HEK293 (cell line): ENCODE results near the gene RNF7.

Source experiments
- CTCF ChIA-PET: fragments of 350-600 bp; formaldehyde crosslinking; extraction: SDS; loops from one replicate; lab custom pipeline; 2021; ENCODE audit warnings: antibody characterized with exemption; lab: Yijun Ruan, JAX
- POLR2A ChIA-PET: fragments of 300-600 bp; formaldehyde crosslinking; extraction: SDS; loops from one replicate; lab custom pipeline; 2020; ENCODE audit warnings: antibody characterized with exemption, inconsistent platforms; lab: Yijun Ruan, JAX
- H3K27ac ChIP-seq: fragments of 200-500 bp; sonication (Bioruptor generic); 2 replicates; pipeline ENCODE4 v1.5.1; 2014; ENCODE audit warnings: low read depth, low read length, control low read depth, inconsistent platforms; ENCODE audit errors: extremely low read depth
- H3K36me3 ChIP-seq, 2 experiments: fragments of 200-500 bp in 1 of 2; sonication (Bioruptor generic) in 1 of 2; 1 replicate in 1 of 2; 2 replicates in 1 of 2; pipeline ENCODE4 v1.5.1; 2014 to 2017; ENCODE audit warnings: inconsistent platforms in 2 of 2, low read length in 2 of 2; ENCODE audit not compliant: control insufficient read depth in 2 of 2, insufficient read depth in 1 of 2
- H3K4me1 ChIP-seq: fragments of 200-500 bp; sonication (Bioruptor generic); 2 replicates; pipeline ENCODE4 v1.5.1; 2014; ENCODE audit warnings: mild to moderate bottlenecking, low read length, inconsistent platforms; ENCODE audit not compliant: control insufficient read depth, insufficient read depth
- H3K4me3 ChIP-seq: 2 replicates; pipeline ENCODE4 v1.5.1; 2011; ENCODE audit warnings: low read depth, mild to moderate bottlenecking, control low read depth, low read length, moderate library complexity
- H3K9me3 ChIP-seq: fragments of 200-500 bp; sonication (Bioruptor generic); 2 replicates; pipeline ENCODE4 v1.5.1; 2014; ENCODE audit warnings: low read depth, low read length, inconsistent platforms; ENCODE audit not compliant: control insufficient read depth, insufficient read depth
- CTCF ChIP-seq: fragments of 450-650 bp; formaldehyde crosslinking; IDR thresholded peaks from 2 replicates; pipeline ENCODE4 v1.5.1; 2016; ENCODE audit warnings: missing biosample characterization, missing genetic modification characterization
- GLIS1 ChIP-seq: fragments of 450-650 bp; formaldehyde crosslinking; IDR thresholded peaks from 2 replicates; pipeline ENCODE4 v1.5.1; 2016; ENCODE audit warnings: missing biosample characterization, missing genetic modification characterization
- KLF1 ChIP-seq: fragments of 450-650 bp; formaldehyde crosslinking; IDR thresholded peaks from 2 replicates; pipeline ENCODE4 v1.5.1; 2016; ENCODE audit warnings: missing biosample characterization, missing genetic modification characterization
- OSR2 ChIP-seq: fragments of 450-650 bp; formaldehyde crosslinking; IDR thresholded peaks from 2 replicates; pipeline ENCODE4 v1.5.1; 2016; ENCODE audit warnings: missing biosample characterization, missing genetic modification characterization
- YY1 ChIP-seq: fragments of 450-650 bp; formaldehyde crosslinking; IDR thresholded peaks from 2 replicates; pipeline ENCODE4 v1.5.1; 2018; ENCODE audit warnings: missing biosample characterization, missing genetic modification characterization
- YY2 ChIP-seq: fragments of 450-650 bp; formaldehyde crosslinking; IDR thresholded peaks from 2 replicates; pipeline ENCODE4 v1.5.1; 2016; ENCODE audit warnings: missing biosample characterization, missing genetic modification characterization
- ZBTB21 ChIP-seq: fragments of 450-650 bp; formaldehyde crosslinking; IDR thresholded peaks from 2 replicates; pipeline ENCODE4 v1.5.1; 2017; ENCODE audit warnings: missing biosample characterization, missing genetic modification characterization
- ZBTB44 ChIP-seq: fragments of 450-650 bp; IDR thresholded peaks from 2 replicates; pipeline ENCODE4 v1.5.1; 2018; ENCODE audit warnings: missing biosample characterization, mild to moderate bottlenecking, missing genetic modification characterization
- ZBTB48 ChIP-seq: fragments of 450-650 bp; formaldehyde crosslinking; IDR thresholded peaks from 2 replicates; pipeline ENCODE4 v1.5.1; 2016; ENCODE audit warnings: missing biosample characterization, missing genetic modification characterization
- ZFP37 ChIP-seq: fragments of 450-650 bp; formaldehyde crosslinking; IDR thresholded peaks from 2 replicates; pipeline ENCODE4 v1.5.1; 2016; ENCODE audit warnings: missing biosample characterization, missing genetic modification characterization
- ZFP41 ChIP-seq: fragments of 450-650 bp; formaldehyde crosslinking; IDR thresholded peaks from 2 replicates; pipeline ENCODE4 v1.5.1; 2016; ENCODE audit warnings: missing biosample characterization, missing genetic modification characterization, borderline replicate concordance
- ZNF112 ChIP-seq: fragments of 450-650 bp; formaldehyde crosslinking; IDR thresholded peaks from 2 replicates; pipeline ENCODE4 v1.5.0; 2017; ENCODE audit warnings: missing biosample characterization, missing genetic modification characterization
- ZNF169 ChIP-seq: fragments of 450-650 bp; formaldehyde crosslinking; IDR thresholded peaks from 2 replicates; pipeline ENCODE4 v1.5.1; 2016; ENCODE audit warnings: missing biosample characterization, missing genetic modification characterization
- ZNF175 ChIP-seq: fragments of 450-650 bp; formaldehyde crosslinking; IDR thresholded peaks from 2 replicates; pipeline ENCODE4 v1.5.1; 2016; ENCODE audit warnings: missing biosample characterization, missing genetic modification characterization
- ZNF292 ChIP-seq: fragments of 450-650 bp; formaldehyde crosslinking; IDR thresholded peaks from 2 replicates; pipeline ENCODE4 v1.5.1; 2016; ENCODE audit warnings: low read depth, missing biosample characterization, missing genetic modification characterization, borderline replicate concordance
- ZNF311 ChIP-seq: fragments of 450-650 bp; formaldehyde crosslinking; IDR thresholded peaks from 2 replicates; pipeline ENCODE4 v1.5.1; 2017; ENCODE audit warnings: missing biosample characterization, missing genetic modification characterization, borderline replicate concordance
- ZNF341 ChIP-seq: fragments of 450-650 bp; formaldehyde crosslinking; IDR thresholded peaks from 2 replicates; pipeline ENCODE4; 2016; ENCODE audit warnings: low read depth, missing biosample characterization, missing genetic modification characterization
- ZNF350 ChIP-seq: fragments of 450-650 bp; formaldehyde crosslinking; IDR thresholded peaks from 2 replicates; pipeline ENCODE4 v1.5.0; 2017; ENCODE audit warnings: missing biosample characterization, mild to moderate bottlenecking, missing genetic modification characterization
- ZNF473 ChIP-seq: fragments of 450-650 bp; formaldehyde crosslinking; IDR thresholded peaks from 2 replicates; pipeline ENCODE4 v1.5.1; 2017; ENCODE audit warnings: missing biosample characterization, missing genetic modification characterization
- ZNF548 ChIP-seq: fragments of 450-650 bp; formaldehyde crosslinking; IDR thresholded peaks from 2 replicates; pipeline ENCODE4 v1.5.1; 2016; ENCODE audit warnings: missing biosample characterization, missing genetic modification characterization
- ZNF560 ChIP-seq: fragments of 450-650 bp; formaldehyde crosslinking; IDR thresholded peaks from 2 replicates; pipeline ENCODE4 v1.5.1; 2017; ENCODE audit warnings: missing biosample characterization, missing genetic modification characterization, borderline replicate concordance
- ZNF777 ChIP-seq: fragments of 450-650 bp; formaldehyde crosslinking; IDR thresholded peaks from 2 replicates; pipeline ENCODE4 v1.5.1; 2017; ENCODE audit warnings: missing biosample characterization, missing genetic modification characterization, borderline replicate concordance
- ZNF792 ChIP-seq: fragments of 450-650 bp; formaldehyde crosslinking; IDR thresholded peaks from 2 replicates; pipeline ENCODE4 v1.5.1; 2016; ENCODE audit warnings: missing biosample characterization, missing genetic modification characterization
- ZSCAN18 ChIP-seq: fragments of 450-650 bp; formaldehyde crosslinking; IDR thresholded peaks from 2 replicates; pipeline ENCODE4 v1.5.1; 2016; ENCODE audit warnings: missing biosample characterization, missing genetic modification characterization
- TF ChIP-seq, protein P1 (sequence below): fragments of 450-650 bp; formaldehyde crosslinking; IDR thresholded peaks from 2 replicates; pipeline ENCODE4 v1.5.1; 2017; ENCODE audit warnings: missing biosample characterization, missing genetic modification characterization
- TF ChIP-seq, protein P2 (sequence below): fragments of 450-650 bp; formaldehyde crosslinking; IDR thresholded peaks from 2 replicates; pipeline ENCODE4 v1.5.1; 2016; ENCODE audit warnings: missing biosample characterization, missing genetic modification characterization, borderline replicate concordance

The RNF7 gene

GRCh38 chr3:141735770-141736465, 2.2 kb upstream of the RNF7 start:
- CTCF ChIA-PET = interaction anchor here (0.7 kb wide), 1 partner anchor 210 kb away, joined by 3 read pairs; no protein-coding TSS in a partner anchor
- peaks cover 0 to 2% of the 10 kb centered on the region in 2 experiments; a peak in 1 of 3 replicates for H3K36me3 ChIP-seq
- H3K9me3 ChIP-seq = no peaks in the 10 kb centered on the region
- no peaks in the 10 kb centered on the region for H3K4me1 ChIP-seq
- no peak overlapping the region for H3K27ac ChIP-seq
- POLR2A ChIA-PET = no interaction called here
- no peak overlapping the region for H3K4me3 ChIP-seq
- TF ChIP-seq ZNF175 (no peak), ZNF292 (tag by site-specific recombination) (no peak), ZNF560 (no peak), ZBTB44 (tag by site-specific recombination) (no peak), ZBTB48 (no peak), ZFP41 (no peak), ZNF792 (tag by site-specific recombination) (no peak), ZFP37 (no peak), GLIS1 (tag by site-specific recombination) (no peak), ZNF341 (tag by site-specific recombination) (no peak), CTCF (tag by site-specific recombination) (no peak), OSR2 (tag by site-specific recombination) (no peak), ZBTB21 (tag by site-specific recombination) (no peak), ZNF350 (tag by site-specific recombination) (no peak), ZNF112 (tag by site-specific recombination) (no peak), ZNF169 (tag by site-specific recombination) (no peak)
- TF ChIP-seq, protein P1, sequence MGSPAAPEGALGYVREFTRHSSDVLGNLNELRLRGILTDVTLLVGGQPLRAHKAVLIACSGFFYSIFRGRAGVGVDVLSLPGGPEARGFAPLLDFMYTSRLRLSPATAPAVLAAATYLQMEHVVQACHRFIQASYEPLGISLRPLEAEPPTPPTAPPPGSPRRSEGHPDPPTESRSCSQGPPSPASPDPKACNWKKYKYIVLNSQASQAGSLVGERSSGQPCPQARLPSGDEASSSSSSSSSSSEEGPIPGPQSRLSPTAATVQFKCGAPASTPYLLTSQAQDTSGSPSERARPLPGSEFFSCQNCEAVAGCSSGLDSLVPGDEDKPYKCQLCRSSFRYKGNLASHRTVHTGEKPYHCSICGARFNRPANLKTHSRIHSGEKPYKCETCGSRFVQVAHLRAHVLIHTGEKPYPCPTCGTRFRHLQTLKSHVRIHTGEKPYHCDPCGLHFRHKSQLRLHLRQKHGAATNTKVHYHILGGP (tag by site-specific recombination) = no peak
- TF ChIP-seq, protein P2, sequence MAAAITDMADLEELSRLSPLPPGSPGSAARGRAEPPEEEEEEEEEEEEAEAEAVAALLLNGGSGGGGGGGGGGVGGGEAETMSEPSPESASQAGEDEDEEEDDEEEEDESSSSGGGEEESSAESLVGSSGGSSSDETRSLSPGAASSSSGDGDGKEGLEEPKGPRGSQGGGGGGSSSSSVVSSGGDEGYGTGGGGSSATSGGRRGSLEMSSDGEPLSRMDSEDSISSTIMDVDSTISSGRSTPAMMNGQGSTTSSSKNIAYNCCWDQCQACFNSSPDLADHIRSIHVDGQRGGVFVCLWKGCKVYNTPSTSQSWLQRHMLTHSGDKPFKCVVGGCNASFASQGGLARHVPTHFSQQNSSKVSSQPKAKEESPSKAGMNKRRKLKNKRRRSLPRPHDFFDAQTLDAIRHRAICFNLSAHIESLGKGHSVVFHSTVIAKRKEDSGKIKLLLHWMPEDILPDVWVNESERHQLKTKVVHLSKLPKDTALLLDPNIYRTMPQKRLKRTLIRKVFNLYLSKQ (tag by site-specific recombination) = no peak

GRCh38 chr3:141737093-141737492, 1.0 kb upstream of the RNF7 start:
- ChIA-PET CTCF (interaction anchor here (0.6 to 1.3 kb wide), 2 partner anchors 9 to 41 kb away, joined by 3 to 4 read pairs; no protein-coding TSS in a partner anchor), POLR2A (no interaction called here)
- no peaks in the 10 kb centered on the region for H3K9me3 ChIP-seq
- no peak overlapping the region for H3K4me3 ChIP-seq
- H3K4me1 ChIP-seq = no peaks in the 10 kb centered on the region
- peaks cover 0 to 3% of the 10 kb centered on the region in 2 experiments; a peak in 1 of 3 replicates for H3K36me3 ChIP-seq
- no peak overlapping the region for H3K27ac ChIP-seq
- TF ChIP-seq ZNF548 (no peak), ZNF777 (tag by site-specific recombination) (no peak), KLF1 (tag by site-specific recombination) (no peak), ZBTB48 (no peak), ZSCAN18 (tag by site-specific recombination) (no peak), CTCF (tag by site-specific recombination) (no peak), YY2 (tag by site-specific recombination) (no peak), ZNF311 (tag by site-specific recombination) (no peak), YY1 (tag by site-specific recombination) (no peak), ZNF473 (tag by site-specific recombination) (no peak)
